Ramos (cell line): ENCODE data around the gene SMARCA1.
"Not testable (repeated sequence)": the region's sequence is repeated elsewhere in the genome, so short reads cannot be mapped to it uniquely, and the experiment has no call there.

Source experiments
- in situ Hi-C: fragments of 300-500 bp; cut with MboI; formaldehyde crosslinking; loops from one replicate; pipeline ENCODE4 v1.14.3; 2022; ENCODE audit warnings: low sequenced_read_pairs; ENCODE audit not compliant: unreplicated experiment

The SMARCA1 gene, protein sequence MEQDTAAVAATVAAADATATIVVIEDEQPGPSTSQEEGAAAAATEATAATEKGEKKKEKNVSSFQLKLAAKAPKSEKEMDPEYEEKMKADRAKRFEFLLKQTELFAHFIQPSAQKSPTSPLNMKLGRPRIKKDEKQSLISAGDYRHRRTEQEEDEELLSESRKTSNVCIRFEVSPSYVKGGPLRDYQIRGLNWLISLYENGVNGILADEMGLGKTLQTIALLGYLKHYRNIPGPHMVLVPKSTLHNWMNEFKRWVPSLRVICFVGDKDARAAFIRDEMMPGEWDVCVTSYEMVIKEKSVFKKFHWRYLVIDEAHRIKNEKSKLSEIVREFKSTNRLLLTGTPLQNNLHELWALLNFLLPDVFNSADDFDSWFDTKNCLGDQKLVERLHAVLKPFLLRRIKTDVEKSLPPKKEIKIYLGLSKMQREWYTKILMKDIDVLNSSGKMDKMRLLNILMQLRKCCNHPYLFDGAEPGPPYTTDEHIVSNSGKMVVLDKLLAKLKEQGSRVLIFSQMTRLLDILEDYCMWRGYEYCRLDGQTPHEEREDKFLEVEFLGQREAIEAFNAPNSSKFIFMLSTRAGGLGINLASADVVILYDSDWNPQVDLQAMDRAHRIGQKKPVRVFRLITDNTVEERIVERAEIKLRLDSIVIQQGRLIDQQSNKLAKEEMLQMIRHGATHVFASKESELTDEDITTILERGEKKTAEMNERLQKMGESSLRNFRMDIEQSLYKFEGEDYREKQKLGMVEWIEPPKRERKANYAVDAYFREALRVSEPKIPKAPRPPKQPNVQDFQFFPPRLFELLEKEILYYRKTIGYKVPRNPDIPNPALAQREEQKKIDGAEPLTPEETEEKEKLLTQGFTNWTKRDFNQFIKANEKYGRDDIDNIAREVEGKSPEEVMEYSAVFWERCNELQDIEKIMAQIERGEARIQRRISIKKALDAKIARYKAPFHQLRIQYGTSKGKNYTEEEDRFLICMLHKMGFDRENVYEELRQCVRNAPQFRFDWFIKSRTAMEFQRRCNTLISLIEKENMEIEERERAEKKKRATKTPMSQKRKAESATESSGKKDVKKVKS

DNA sequence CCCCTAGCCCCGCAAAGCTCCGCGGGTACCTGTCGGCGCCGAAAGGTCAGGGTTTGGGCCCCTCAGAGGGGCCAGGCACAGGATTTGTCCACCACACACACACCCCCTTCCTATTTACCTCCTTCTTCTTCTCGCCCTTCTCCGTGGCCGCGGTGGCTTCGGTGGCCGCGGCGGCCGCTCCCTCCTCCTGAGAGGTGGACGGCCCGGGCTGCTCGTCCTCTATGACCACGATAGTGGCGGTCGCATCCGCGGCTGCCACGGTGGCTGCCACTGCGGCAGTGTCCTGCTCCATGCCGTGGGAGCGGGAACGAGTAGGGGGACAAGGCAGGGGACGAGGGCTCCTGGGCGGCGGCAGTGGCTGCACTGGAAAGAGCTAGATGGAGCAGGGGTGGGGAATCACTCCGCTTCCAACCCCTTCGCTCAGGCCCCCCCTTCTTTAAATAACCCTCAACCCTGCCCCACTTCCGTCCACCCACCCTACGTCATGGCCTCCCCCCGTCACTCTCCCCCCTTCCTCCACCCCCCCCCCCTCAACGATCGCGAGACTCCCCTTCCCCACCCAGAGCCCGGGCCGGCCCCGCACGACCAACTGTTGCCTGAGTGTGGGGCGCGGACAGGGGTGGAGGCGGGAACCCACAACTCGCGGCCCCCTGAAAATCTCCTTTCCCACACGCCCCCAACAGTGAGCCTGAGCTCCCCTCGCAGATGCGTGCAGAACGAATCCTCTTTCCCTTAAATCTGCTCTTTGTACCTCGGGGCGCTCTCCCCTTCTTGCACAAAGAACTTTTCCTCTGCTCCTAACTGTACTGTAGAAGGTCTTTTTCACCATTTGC, at the start of gene SMARCA1:
TSS of gene SMARCA1 (minus strand) at position 412 of the 833 bp plus-strand sequence. CDS start at position 292, 120 bp downstream.
- in situ Hi-C loops = no loop called here

DNA sequence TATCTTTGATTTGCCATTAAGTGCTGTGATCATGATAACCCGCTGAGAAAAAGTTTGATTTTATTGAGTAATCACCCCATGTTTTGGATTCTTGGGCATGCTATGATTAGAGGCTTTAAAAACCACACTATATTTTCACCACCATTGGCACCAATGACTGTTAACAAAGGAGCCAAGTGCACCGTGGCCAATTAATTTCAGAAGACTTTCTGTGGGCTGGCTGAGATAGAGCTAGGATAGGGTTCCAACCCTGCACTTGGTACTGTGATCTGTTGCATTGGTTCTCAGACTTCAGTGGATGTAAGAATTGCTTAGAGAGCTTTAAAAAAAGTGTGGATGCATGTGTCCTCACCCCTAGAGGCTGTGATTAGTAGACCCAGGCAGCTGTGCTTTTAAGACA, 49.1 kb upstream of the SMARCA1 start:
- in situ Hi-C loops = no loop called here

DNA sequence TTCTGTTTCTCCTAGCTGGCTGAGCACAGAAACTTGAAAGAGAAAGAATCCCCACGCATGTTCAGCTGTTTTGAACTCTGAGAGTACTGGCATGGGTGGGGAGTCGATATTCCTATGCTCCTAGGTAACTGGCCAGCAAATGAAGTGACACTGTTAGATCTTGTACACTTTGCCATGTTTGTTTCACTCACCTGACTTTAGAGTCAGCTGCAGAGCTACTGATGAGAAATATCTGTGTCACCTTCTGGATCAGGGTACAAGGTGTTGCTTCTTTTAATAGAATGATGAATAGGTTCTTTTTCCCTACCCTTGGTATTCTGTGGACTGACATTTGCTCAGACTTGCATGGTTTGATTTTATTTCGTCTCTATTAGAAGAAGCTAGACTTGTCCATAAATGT, 45.1 kb upstream of the SMARCA1 start:
- in situ Hi-C loops = no loop called here

DNA sequence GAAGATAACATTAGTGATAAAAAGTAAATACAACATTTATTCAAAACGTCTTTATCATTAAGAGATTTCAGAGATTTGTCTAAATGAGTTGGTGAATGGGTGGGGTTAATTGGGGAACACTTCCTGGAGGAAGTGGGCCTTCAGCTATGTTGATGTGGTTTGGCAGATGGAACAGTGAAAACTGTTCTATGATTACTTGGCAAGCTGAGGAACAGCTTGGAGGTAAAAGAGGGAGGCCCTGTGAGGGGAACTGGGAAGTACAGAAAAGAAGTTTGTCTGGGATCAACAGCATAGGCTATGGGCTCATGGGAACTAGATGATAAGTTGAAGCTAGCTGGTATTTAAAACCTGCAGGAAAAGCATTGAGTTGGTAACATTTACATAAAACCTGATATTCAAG, 42.8 kb upstream of the SMARCA1 start:
- in situ Hi-C loops = no loop called here

DNA sequence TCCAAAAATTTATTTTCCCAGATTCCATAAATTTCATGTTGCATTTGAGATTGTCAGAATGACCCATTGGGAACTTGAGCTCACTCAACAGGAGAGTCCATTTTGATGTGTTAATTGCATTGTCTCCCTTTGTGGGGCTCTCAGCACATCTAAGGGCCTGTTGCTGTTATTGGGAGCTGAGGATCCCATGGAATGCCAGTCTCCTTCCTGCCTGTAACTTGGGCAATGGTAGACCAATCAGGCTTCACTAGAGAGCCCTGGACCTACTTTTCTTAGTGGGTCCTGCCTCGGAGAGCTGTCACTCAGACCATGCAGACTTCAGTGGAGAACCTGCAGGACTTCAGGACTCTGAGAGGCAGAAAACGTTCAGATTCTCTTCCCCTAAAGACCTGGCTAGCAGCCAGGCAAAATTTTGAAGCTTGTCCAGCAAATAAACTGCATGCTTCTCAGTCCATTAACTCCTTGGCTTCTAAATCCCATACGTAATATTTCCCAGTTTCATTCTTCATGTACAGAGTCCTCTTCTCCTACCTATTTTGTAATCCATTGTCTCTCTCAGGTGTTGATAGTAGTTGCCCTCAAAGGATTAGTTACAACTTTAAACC, 41.9 kb upstream of the SMARCA1 start:
- in situ Hi-C loops = no loop called here

DNA sequence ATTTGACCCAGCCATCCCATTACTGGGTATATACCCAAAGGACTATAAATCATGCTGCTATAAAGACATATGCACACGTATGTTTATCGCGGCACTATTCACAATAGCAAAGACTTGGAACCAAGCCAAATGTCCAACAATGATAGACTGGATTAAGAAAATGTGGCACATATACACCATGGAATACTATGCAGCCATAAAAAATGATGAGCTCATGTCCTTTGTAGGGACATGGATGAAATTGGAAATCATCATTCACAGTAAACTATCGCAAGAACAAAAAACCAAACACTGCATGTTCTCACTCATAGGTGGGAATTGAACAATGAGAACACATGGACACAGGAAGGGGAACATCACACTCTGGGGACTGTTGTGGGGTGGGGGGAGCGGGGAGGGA, 41.1 kb upstream of the SMARCA1 start:
- in situ Hi-C loops = not testable (repeated sequence)

DNA sequence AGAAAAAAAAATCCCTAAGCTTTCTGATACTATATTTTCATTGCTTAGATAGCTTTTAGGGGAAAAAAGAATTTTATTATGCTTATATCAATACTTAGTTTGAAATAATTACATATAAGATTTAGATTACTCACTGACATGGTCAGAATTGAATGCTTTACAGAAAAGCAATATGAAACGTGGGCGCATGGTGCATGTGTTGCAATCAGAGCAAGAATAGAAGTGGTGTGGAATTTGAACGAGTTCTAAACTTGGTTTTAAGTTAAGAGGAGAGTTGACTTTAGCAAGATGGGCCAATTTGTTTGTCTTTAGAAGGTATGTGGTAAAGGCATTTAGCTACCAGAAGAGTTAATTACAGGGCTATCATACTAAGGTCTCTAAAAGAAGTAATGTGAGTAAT, 38.2 kb upstream of the SMARCA1 start:
- in situ Hi-C loops = no loop called here

DNA sequence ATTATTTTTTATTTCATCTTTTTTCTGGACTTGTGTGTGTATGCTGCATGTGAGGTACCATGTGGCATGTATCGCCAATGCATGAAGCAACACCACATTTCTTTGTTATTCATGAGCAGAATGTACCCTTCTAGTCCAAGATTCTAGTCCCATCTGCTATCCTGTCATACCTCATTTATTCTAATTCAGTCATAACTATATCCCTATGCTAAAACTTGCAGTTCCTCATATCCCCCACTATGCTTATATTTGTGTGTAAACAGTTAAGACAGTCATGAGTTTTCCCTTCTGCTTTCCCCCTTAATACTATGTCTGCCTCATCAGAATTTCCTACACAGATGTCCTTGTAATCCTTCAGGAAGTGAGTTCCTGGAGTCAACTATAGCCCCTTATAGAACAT, 36.5 kb upstream of the SMARCA1 start:
- in situ Hi-C loops = no loop called here

DNA sequence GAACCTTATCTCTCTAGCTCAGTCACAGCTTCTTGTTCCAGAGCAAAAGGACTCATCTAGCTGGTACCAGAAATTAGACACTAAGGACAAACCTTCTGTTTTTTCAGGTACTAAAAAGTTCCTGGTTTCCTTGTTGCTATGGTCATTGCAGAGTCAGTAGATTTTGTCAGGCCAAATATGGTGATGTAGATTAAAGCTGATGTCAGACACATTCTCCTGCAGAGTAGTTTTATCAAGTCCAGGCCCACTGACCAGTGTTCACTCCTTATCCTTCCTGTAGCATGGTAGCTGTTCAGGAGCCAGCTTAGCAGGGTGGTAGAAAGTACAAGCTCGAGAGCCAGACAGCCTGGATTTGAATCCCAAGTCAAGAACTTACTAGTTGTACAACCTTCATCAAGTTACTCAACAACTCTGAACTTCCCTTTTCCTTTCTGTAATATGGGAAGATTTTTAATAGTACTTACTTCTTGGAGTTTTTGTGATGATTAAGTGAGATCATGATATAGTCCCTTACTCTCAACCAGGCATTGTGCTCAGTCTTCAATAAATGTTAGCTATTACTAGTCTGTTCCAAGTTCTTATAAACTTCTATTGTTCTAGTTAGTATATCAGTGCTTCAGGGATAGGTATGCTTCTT, 34.7 kb upstream of the SMARCA1 start:
- in situ Hi-C loops = no loop called here

DNA sequence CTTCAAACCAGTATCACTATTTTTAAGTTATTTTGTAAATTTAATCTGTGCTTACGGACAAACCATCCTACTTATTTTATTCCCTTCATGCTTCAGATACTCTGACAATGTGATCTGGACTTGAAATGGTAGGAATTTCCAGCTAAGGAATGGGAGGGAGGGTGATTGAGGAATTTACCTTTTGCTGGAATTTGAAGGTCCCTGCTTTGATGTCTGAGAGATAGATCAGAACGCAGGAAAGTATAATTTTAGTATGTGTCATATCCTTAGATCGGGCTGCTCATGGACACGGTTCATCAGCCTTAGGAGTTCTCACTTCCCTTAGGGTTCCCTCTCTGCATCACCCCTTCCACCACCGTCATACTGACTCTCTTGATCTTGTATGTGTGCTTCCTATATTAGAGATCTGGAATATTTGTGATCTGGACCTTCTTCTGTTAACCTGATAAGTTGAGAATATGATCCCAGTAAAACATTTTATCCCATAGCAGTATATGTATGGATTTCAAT, 33.6 kb upstream of the SMARCA1 start:
- in situ Hi-C loops = no loop called here

DNA sequence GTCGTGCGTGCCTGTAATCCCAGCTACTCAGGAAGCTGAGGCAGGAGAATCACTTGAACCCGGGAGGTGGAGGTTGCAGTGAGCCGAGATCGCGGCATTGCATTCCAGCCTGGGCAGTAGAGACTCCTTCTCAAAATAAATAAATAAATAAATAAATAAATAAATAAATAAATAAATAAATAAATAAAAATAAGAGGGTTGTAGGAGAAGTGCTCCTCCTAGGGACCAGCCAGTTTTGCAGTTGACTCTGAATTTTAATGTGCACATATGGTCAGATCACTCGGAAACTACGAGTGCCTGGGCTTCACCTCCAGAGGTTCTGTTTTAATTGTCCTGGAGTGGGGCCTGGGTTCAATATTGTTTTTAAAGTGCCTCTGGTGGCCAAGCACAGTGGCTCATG, 31.5 kb upstream of the SMARCA1 start:
- in situ Hi-C loops = not testable (repeated sequence)

DNA sequence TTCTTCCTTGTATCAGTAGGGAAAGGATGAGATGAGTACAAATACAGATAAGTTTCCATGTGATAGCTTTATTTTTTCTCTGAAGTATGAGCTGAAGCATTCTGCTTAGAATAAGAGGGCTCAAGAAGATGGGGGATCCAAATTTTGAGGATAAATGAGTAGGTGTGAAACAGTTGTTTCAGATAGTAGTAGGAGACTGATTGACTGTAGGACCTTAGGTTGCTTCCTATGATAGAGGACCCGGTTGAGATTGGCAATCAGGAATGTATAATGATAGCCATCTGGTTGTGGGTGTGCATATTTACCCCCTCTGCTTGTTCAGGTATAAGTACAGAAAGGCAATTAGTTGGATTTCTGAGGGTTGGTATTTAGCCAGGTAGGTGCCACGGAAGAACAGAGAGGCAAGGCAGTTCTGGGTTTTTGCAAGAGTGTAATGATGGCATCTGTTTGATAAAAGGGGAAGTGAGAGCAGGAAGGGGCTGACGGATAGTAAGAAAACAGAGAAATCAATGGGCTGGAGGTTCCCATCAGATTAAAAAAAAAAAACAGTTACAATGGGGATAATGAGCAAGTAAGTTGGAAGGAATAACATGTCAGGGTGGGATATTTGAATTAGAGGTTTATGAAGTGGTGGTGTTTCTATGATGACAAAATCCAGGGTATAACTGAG, 30.5 kb upstream of the SMARCA1 start:
- in situ Hi-C loops = no loop called here

DNA sequence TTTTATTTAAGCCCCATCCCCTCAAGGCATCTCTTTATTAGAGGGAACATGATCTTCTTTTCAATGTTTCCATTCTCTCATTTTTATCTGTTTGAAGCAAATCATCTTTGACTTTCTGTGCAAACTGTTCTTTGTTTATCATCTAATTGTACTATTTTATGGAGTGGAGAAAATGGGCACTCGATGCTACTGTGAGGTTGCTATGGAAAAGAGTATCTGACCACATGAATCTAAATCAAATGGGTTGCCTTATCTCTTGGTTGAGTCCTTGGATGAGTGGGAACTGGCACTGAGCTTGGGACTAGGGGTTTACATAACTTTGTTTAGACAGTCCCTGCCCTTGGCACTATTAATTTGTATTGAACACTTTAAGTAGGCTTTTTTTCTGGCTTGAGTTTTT, 25.8 kb upstream of the SMARCA1 start:
- in situ Hi-C loops = no loop called here

DNA sequence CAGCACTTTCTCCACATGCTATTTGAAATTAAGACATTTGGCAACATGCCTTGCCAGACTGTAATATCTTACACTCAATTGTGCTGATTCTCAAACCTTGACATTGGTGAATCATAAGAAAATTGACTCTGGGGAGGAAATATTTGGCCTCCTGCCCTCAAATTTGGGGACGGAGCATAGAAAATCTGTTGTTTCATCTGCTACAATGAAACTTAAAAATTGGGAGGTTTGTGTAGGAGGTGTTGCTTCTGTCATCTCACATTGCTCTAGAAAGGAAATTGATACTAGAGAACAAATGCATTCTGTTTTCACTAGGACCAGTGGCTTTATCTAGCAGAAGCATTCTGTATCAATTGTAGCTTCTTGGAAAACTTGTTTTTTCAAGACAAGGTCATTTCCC, 22.1 kb upstream of the SMARCA1 start:
- in situ Hi-C loops = no loop called here

DNA sequence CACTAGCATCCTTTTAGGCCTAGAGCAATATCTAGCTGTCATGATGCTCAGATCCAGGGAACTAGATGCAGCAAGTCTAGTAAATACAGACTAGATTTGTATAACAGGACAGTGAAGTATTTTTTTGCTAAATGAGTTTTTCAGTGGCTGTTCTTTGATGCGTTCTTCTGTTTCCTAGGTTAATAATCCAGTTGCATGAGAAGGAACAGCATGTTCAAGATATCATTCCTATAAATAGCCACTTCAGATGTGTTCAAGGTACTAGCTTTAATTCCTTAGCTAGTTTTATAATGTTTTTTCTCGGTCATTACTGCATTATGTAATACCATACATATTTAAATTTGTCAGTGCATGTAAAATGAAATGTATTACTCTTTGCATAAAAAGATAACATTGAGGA, 21.5 kb upstream of the SMARCA1 start:
- in situ Hi-C loops = no loop called here

DNA sequence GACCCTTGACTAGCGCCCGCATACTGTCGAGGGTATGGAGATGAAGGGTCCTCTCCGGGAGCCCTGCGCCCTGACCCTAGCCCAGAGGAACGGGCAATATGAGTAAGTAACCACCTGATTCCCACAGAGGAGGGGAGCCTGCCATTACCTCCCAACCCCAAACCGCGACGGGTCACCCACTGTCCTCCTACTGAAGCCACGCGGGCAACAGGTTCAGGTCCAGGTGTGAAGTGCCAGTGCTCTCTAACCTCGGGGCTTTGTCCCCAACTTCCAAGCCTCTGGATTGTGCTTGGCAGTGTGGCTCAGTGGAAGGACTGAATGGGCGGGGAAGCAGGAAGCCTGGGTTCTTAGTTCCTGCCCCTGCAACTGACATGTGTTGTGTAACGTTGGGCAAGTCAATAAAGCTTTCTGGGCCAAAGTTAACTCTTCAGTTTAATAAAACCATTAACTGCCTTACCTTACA, 17.5 kb upstream of the SMARCA1 start:
- in situ Hi-C loops = no loop called here

DNA sequence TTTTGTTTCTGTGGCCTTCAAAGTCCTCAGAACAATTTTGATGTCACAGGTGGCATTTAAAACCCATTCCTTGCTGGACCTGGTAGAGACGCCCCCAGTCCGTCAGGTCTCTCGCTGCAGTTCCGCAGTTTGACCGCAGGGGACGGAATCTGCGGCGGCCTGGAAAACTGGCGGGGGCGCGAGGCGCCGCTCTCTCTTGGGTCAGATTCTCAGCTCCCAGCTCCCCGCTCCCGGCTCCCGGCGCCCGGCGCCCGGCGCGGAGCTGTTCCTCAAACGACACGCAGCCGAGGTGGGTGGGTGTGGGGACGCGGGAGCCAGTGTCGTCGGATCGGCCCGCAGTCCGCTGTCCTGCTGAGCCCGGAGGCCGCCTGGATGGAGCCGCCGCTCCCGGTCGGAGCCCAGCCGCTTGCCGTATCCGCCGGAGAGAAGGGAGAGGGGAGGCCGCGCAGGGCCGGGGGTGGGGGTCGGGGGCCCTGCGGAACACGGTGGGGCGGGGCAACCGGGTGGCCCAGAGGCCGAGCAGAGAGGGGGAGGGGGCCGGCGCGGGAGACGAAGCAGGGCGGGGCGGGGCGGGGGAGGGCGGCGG, 16.9 kb upstream of the SMARCA1 start, which contains the start of gene OCRL:
TSS of gene OCRL (plus strand) at position 192 of the 586 bp plus-strand sequence. CDS start at position 373, 181 bp downstream.
- in situ Hi-C loops = no loop called here
